ENCODE results near the gene FOXF1.

The FOXF1 gene

GRCh38 chr16:86528061-86528929, 18.0 kb downstream of the FOXF1 start:
- no peak for TF ChIP-seq CTCF (IDR thresholded peaks at IDR 0.05; ENCODE audit: control insufficient read depth, insufficient read depth, low read depth, low read length, missing control alignments)
- DNase-seq (ENCODE audit: low read depth) = no peak
- no peak overlapping the region for H3K4me3 ChIP-seq (ENCODE audit: control insufficient read depth, low read depth, low read length)

GRCh38 chr16:86529160-86529559, 18.8 kb downstream of the FOXF1 start:
- no peak overlapping the region for H3K4me3 ChIP-seq (ENCODE audit: control insufficient read depth, low read depth, low read length)
- no peak for TF ChIP-seq CTCF (IDR thresholded peaks at IDR 0.05; ENCODE audit: control insufficient read depth, insufficient read depth, low read depth, low read length, missing control alignments)
- DNase-seq (ENCODE audit: low read depth) = no peak

- H3K4me3 ChIP-seq (ENCODE audit: control insufficient read depth, low read depth, low read length) = no peak overlapping the region
- no peak for DNase-seq (ENCODE audit: low read depth)
- TF ChIP-seq CTCF (IDR thresholded peaks at IDR 0.05; ENCODE audit: control insufficient read depth, insufficient read depth, low read depth, low read length, missing control alignments) = no peak
Observed at GRCh38 chr16:86530251-86531190, 20.2 kb downstream of the FOXF1 start.

GRCh38 chr16:86531191-86531545, 20.8 kb downstream of the FOXF1 start:
- no peak for TF ChIP-seq CTCF (IDR thresholded peaks at IDR 0.05; ENCODE audit: control insufficient read depth, insufficient read depth, low read depth, low read length, missing control alignments)
- DNase-seq (ENCODE audit: low read depth) = no peak

GRCh38 chr16:86531641-86532525, 21.6 kb downstream of the FOXF1 start:
- no peak for TF ChIP-seq CTCF (IDR thresholded peaks at IDR 0.05; ENCODE audit: control insufficient read depth, insufficient read depth, low read depth, low read length, missing control alignments)
- DNase-seq (ENCODE audit: low read depth) = no peak
- no peak overlapping the region for H3K4me3 ChIP-seq (ENCODE audit: control insufficient read depth, low read depth, low read length)

More at GRCh38 chr16:86531191-86531545, 20.8 kb downstream of the FOXF1 start:
- no peak overlapping the region for H3K4me3 ChIP-seq (ENCODE audit: control insufficient read depth, low read depth, low read length)

GRCh38 chr16:86532526-86532815, 22.1 kb downstream of the FOXF1 start:
- no peak for DNase-seq (ENCODE audit: low read depth)
- TF ChIP-seq CTCF (IDR thresholded peaks at IDR 0.05; ENCODE audit: control insufficient read depth, insufficient read depth, low read depth, low read length, missing control alignments) = no peak

More at GRCh38 chr16:86532526-86532815, 22.1 kb downstream of the FOXF1 start:
- no peak overlapping the region for H3K4me3 ChIP-seq (ENCODE audit: control insufficient read depth, low read depth, low read length)
